NCI-H146 (cell line): ENCODE results near the gene C17orf107.
A peak's percentile ranks its signal among the peaks of the same experiment; 100 is the strongest.
"Not testable (repeated sequence)": the region's sequence is repeated elsewhere in the genome, so short reads cannot be mapped to it uniquely, and the experiment has no call there.

Experiments
- DNase-seq: peaks from one replicate; lab custom pipeline; 2025; lab: John Stamatoyannopoulos, UW

C17orf107 gene

GRCh38 chr17:4899341-4900230 is at the start of gene C17orf107:
TSS of gene C17orf107 (plus strand) at chr17:4899536. CDS start at chr17:4899763, 227 bp downstream.
- DNase-seq, result peak; percentile 51

GRCh38 chr17:4850246-4850645 is 49.1 kb upstream of the C17orf107 start:
- no peak for DNase-seq

GRCh38 chr17:4851084-4851483 is 48.3 kb upstream of the C17orf107 start:
- no peak for DNase-seq

GRCh38 chr17:4852567-4853207 is 46.6 kb upstream of the C17orf107 start:
- DNase-seq, result peak; percentile 9

- no peak for DNase-seq
These were observed 46.1 kb upstream of the C17orf107 start for GRCh38 chr17:4853208-4853671.

GRCh38 chr17:4854111-4854681 is 45.1 kb upstream of the C17orf107 start:
- DNase-seq, result no peak

- DNase-seq, result no peak
These were observed 42.9 kb upstream of the C17orf107 start for GRCh38 chr17:4856271-4856936.

- DNase-seq, result no peak
These were observed 42.4 kb upstream of the C17orf107 start for GRCh38 chr17:4856937-4857314.

GRCh38 chr17:4857347-4857746 is 42.0 kb upstream of the C17orf107 start:
- DNase-seq, result not testable (repeated sequence)

GRCh38 chr17:4858068-4858881 is 41.1 kb upstream of the C17orf107 start:
- no peak for DNase-seq

GRCh38 chr17:4858882-4859260 is 40.5 kb upstream of the C17orf107 start:
- no peak for DNase-seq

- no peak for DNase-seq
These were observed 39.3 kb upstream of the C17orf107 start for GRCh38 chr17:4859816-4860625.

- no peak for DNase-seq
These were observed 38.7 kb upstream of the C17orf107 start for GRCh38 chr17:4860651-4861050.

GRCh38 chr17:4861052-4861451 is 38.3 kb upstream of the C17orf107 start:
- no peak for DNase-seq

GRCh38 chr17:4862720-4863119 is 36.6 kb upstream of the C17orf107 start:
- DNase-seq, result no peak

GRCh38 chr17:4863321-4863720 is 36.0 kb upstream of the C17orf107 start:
- DNase-seq, result no peak

GRCh38 chr17:4867535-4867934 is 31.8 kb upstream of the C17orf107 start:
- not testable (repeated sequence) for DNase-seq

GRCh38 chr17:4869058-4869998 is 30.0 kb upstream of the C17orf107 start:
- not testable (repeated sequence) for DNase-seq

GRCh38 chr17:4870855-4871254 is 28.5 kb upstream of the C17orf107 start:
- DNase-seq, result no peak
